Measurements from ENCODE around the gene SETD2.

GRCh38 chr3:46985588-46985987 is 178.3 kb downstream of the SETD2 start:
- TF ChIP-seq POLR2A (IDR thresholded peaks at IDR 0.05) = no peak
- TF ChIP-seq CTCF (IDR thresholded peaks at IDR 0.05) = no peak

All from right lobe of liver (tissue), 4 donors.